GM12875 (cell line): ENCODE data around the gene NPY4R2.
"Not testable (repeated sequence)": the region's sequence is repeated elsewhere in the genome, so short reads cannot be mapped to it uniquely, and the experiment has no call there.

Source experiments
- H3K4me3 ChIP-seq: one replicate; pipeline ENCODE4 v1.5.1; 2011; ENCODE audit warnings: low read depth, low read length, control low read depth

NPY4R2 gene

GRCh38 chr10:47932824-47933223 lies 14.4 kb downstream of the NPY4R2 start:
- H3K4me3 ChIP-seq: not testable (repeated sequence)

- not testable (repeated sequence) for H3K4me3 ChIP-seq
Measured at GRCh38 chr10:47933462-47933861, 15.0 kb downstream of the NPY4R2 start.

- not testable (repeated sequence) for H3K4me3 ChIP-seq
Measured at GRCh38 chr10:47936772-47937228, 18.3 kb downstream of the NPY4R2 start.

- H3K4me3 ChIP-seq: not testable (repeated sequence)
Measured at GRCh38 chr10:47937634-47938033, 19.2 kb downstream of the NPY4R2 start.

- not testable (repeated sequence) for H3K4me3 ChIP-seq
Measured at GRCh38 chr10:47940821-47941220, 22.4 kb downstream of the NPY4R2 start.

- not testable (repeated sequence) for H3K4me3 ChIP-seq
Measured at GRCh38 chr10:47941379-47941778, 22.9 kb downstream of the NPY4R2 start.

- not testable (repeated sequence) for H3K4me3 ChIP-seq
Measured at GRCh38 chr10:47942351-47943019, 24.0 kb downstream of the NPY4R2 start.

GRCh38 chr10:47943328-47943727 lies 24.9 kb downstream of the NPY4R2 start:
- not testable (repeated sequence) for H3K4me3 ChIP-seq

- not testable (repeated sequence) for H3K4me3 ChIP-seq
Measured at GRCh38 chr10:47947424-47947823, 29.0 kb downstream of the NPY4R2 start.

- not testable (repeated sequence) for H3K4me3 ChIP-seq
Measured at GRCh38 chr10:47957158-47957557, 38.7 kb downstream of the NPY4R2 start.

GRCh38 chr10:47959677-47960076 lies 41.2 kb downstream of the NPY4R2 start:
- not testable (repeated sequence) for H3K4me3 ChIP-seq

- H3K4me3 ChIP-seq: not testable (repeated sequence)
Measured at GRCh38 chr10:47960699-47961098, 42.2 kb downstream of the NPY4R2 start.

GRCh38 chr10:47962785-47963184 lies 44.3 kb downstream of the NPY4R2 start:
- H3K4me3 ChIP-seq: not testable (repeated sequence)

- not testable (repeated sequence) for H3K4me3 ChIP-seq
Measured at GRCh38 chr10:47964280-47965063, 46.0 kb downstream of the NPY4R2 start.

GRCh38 chr10:47968988-47969387 lies 50.5 kb downstream of the NPY4R2 start:
- H3K4me3 ChIP-seq: not testable (repeated sequence)

- not testable (repeated sequence) for H3K4me3 ChIP-seq
Measured at GRCh38 chr10:47970047-47970446, 51.6 kb downstream of the NPY4R2 start.

- H3K4me3 ChIP-seq: not testable (repeated sequence)
Measured at GRCh38 chr10:47971598-47971997, 53.1 kb downstream of the NPY4R2 start.

- H3K4me3 ChIP-seq: not testable (repeated sequence)
Measured at GRCh38 chr10:47972077-47972476, 53.6 kb downstream of the NPY4R2 start.
